HepG2 (cell line): ENCODE results near the gene LAMTOR1. TPM values are rescaled to one million over a fixed set of nuclear protein-coding genes. Genes with fewer than 3 reads are reported as not detected.
A peak's percentile ranks its signal among the peaks of the same experiment; 100 is the strongest.

Source experiments
- ARNT2 ChIP-seq: sonication (generic); formaldehyde crosslinking; IDR thresholded peaks from 2 replicates; pipeline ENCODE4 v1.8.0; 2022; ENCODE audit warnings: mild to moderate bottlenecking, low read depth, missing genetic modification reagents, moderate library complexity
- ATF5 ChIP-seq: sonication (generic); formaldehyde crosslinking; IDR thresholded peaks from 2 replicates; pipeline ENCODE4 v1.4.0; 2020; ENCODE audit warnings: mild to moderate bottlenecking, low read depth, missing genetic modification reagents
- CEBPB ChIP-seq: IDR thresholded peaks from 2 replicates; pipeline ENCODE4 v1.6.1; 2011; ENCODE audit warnings: low read depth, low read length, improper control_type of control experiment, borderline replicate concordance
- DMAP1 ChIP-seq: IDR thresholded peaks from 2 replicates; pipeline ENCODE4 v1.6.1; 2016
- HNF1A ChIP-seq, 2 experiments: sonication (generic) in 1 of 2; formaldehyde crosslinking in 1 of 2; IDR thresholded peaks; 2 replicates each; pipeline versions ENCODE4 v1.4.0 to v1.6.1; 2016 to 2020; ENCODE audit warnings: borderline replicate concordance in 1 of 2, low read depth in 1 of 2, mild to moderate bottlenecking in 1 of 2, missing genetic modification reagents in 1 of 2
- MLXIP ChIP-seq: sonication (generic); formaldehyde crosslinking; IDR thresholded peaks from 2 replicates; pipeline ENCODE4 v1.9.0; 2021; ENCODE audit warnings: missing genetic modification reagents, borderline replicate concordance
- MXD3 ChIP-seq: IDR thresholded peaks from 2 replicates; pipeline ENCODE4 v1.6.1; 2016; ENCODE audit warnings: mild to moderate bottlenecking, missing biosample characterization, missing genetic modification reagents
- NR2F1 ChIP-seq, 2 experiments: fragments of 450-650 bp in 1 of 2; formaldehyde crosslinking in 1 of 2; IDR thresholded peaks; 2 replicates each; pipeline versions ENCODE4 v1.5.0 to v1.6.1; 2016 to 2020; ENCODE audit warnings: mild to moderate bottlenecking in 1 of 2, missing compliant biosample characterization in 1 of 2, missing genetic modification reagents in 1 of 2, moderate library complexity in 1 of 2
- RFX1 ChIP-seq: fragments of 450-650 bp; IDR thresholded peaks from 2 replicates; pipeline ENCODE4 v1.6.1; 2017
- SAP130 ChIP-seq: IDR thresholded peaks from 2 replicates; pipeline ENCODE4 v1.6.1; 2016; ENCODE audit warnings: low read depth
- SNRNP70 ChIP-seq: fragments of 200-400 bp; formaldehyde crosslinking; IDR thresholded peaks from 2 replicates; pipeline ENCODE4 v1.6.1; 2017; ENCODE audit warnings: mild to moderate bottlenecking, low read depth, low read length, moderate library complexity
- ZBTB10 ChIP-seq: sonication (generic); formaldehyde crosslinking; IDR thresholded peaks from 2 replicates; pipeline ENCODE4 v1.4.0; 2020; ENCODE audit warnings: missing genetic modification reagents, borderline replicate concordance
- ZBTB38 ChIP-seq: sonication (generic); formaldehyde crosslinking; IDR thresholded peaks from 2 replicates; pipeline ENCODE4 v1.5.1; 2020; ENCODE audit warnings: mild to moderate bottlenecking, missing genetic modification reagents
- ZNF558 ChIP-seq: sonication (generic); formaldehyde crosslinking; IDR thresholded peaks from 2 replicates; pipeline ENCODE4 v1.9.0; 2022; ENCODE audit warnings: mild to moderate bottlenecking, missing genetic modification reagents, borderline replicate concordance
- ZNF768 ChIP-seq: sonication (generic); formaldehyde crosslinking; IDR thresholded peaks from 2 replicates; pipeline ENCODE4 v1.4.0; 2020; ENCODE audit warnings: missing genetic modification reagents
- polyA plus RNA-seq, 8 experiments: library from polyadenylated mRNA; depleted of rRNA in 3 of 8; stranded (reverse) in 7 of 8; unstranded in 1 of 8; fragments of >200 nt; fragmentation: Illumina TruSeq in 4 of 8; extraction: Trizol in 4 of 8; gene quantifications; 2 replicates each; pipeline versions ENCODE4 v1.2.1 to v1.2.3, GENCODE V29; 2011 to 2016; ENCODE audit warnings: low read depth in 4 of 8, missing spikeins in 1 of 8, mixed read lengths in 1 of 8; ENCODE audit not compliant: insufficient read depth in 1 of 8
- total RNA-seq, 5 experiments: library from RNA; depleted of rRNA; stranded (reverse); fragments of >200 nt; fragmentation: Illumina TruSeq; extraction: Trizol; gene quantifications; 2 replicates each; pipeline ENCODE4 v1.2.3, GENCODE V29; 2016; ENCODE audit warnings: low read depth in 1 of 5

The LAMTOR1 gene
- total and polyA plus RNA-seq, 2 of the 13 experiments (the other 11 are each of a cell fraction or from before 2014, with no cell fraction given): 60.4 to 66.0 TPM

GRCh38 chr11:72080326-72081183, 22.5 kb downstream of the LAMTOR1 start, which contains the start of the genes LRRC51 and NUMA1 (continued):
- no peak; the same call in 1 of the 2 replicates for TF ChIP-seq HNF1A (IDR thresholded peaks at IDR 0.05; ENCODE audit: low read depth)
- TF ChIP-seq HNF1A (CRISPR knock-in tag; IDR thresholded peaks at IDR 0.05; ENCODE audit: borderline replicate concordance): peak; percentile 46; the same call in 1 of the 2 replicates
- peak; percentile 98 for TF ChIP-seq ZBTB10 (CRISPR knock-in tag)
- TF ChIP-seq ARNT2 (CRISPR knock-in tag): peak; percentile 82
- no peak for TF ChIP-seq MXD3 (CRISPR knock-in tag)
- peak; percentile 97 for TF ChIP-seq SAP130 (CRISPR knock-in tag)
- TF ChIP-seq NR2F1 (CRISPR knock-in tag; IDR thresholded peaks at IDR 0.05): no peak
- no peak for TF ChIP-seq ATF5 (CRISPR knock-in tag)
- TF ChIP-seq MLXIP (CRISPR knock-in tag): no peak
- no peak for TF ChIP-seq ZBTB38 (CRISPR knock-in tag)
- peak; percentile 80 for TF ChIP-seq DMAP1
- TF ChIP-seq ZNF558: no peak
- peak; percentile 41; the same call in 1 of the 2 replicates for TF ChIP-seq CEBPB
- TF ChIP-seq ZNF768: 0 out of 2 replicates have a peak, but pooled peaks have one; percentile 22
- no peak for TF ChIP-seq SNRNP70
- peak; percentile 98 for TF ChIP-seq RFX1
